WI38 (cell line): ENCODE data around the gene GAREM2.

Experiments
- H3K4me3 ChIP-seq: 2 replicates; pipeline ENCODE4 v1.5.1; 2011; ENCODE audit warnings: low read depth, mild to moderate bottlenecking, control low read depth, low read length
- TF ChIP-seq, protein P1 (sequence below): IDR thresholded peaks from 2 replicates; pipeline ENCODE4 v1.5.1; 2012; ENCODE audit warnings: low read depth, mild to moderate bottlenecking, control low read depth, low read length

Gene GAREM2

DNA sequence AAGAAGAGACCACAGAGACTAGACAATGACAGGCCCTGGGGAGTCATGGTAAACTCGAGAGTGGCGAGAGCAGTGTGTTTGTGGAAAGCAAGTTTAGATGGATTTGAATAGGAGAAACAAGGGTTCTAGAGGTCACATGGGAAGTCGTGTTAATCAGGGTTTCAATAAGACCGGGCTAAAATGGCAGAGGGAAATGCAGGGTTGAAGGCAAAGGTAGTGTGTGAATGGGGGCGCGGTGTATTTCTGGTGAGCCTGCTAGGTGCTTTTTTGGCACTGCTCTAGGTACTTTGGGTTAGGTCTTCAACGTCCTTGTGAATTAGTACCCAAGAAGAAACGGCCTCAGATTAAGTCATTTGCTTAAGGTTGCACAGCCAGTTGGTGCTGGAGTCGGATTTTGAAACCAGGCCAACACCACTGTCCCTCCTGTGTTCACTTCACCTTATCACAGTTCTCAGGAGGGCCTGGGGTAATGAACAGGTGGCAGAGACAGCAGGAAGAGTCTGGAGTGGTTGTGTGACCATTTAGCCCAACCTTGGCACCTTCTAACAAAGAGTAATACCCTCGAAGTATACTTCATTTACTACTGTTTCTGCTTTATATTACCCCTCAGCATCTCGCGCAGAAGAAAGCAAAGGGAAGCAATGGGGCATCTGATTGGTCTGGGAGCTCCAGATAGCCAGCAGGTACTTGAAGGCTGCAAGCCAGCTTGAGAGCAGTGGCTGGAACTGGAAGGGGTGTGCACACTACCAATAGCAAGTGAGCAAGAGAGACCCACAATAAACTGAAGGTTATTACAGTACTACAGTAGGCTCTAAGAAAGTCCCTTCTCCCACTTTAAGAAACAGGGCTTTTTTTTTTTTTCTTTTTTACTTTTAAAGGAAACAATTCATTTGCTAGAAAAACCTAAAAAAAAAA, 33.4 kb upstream of the GAREM2 start:
- H3K4me3 ChIP-seq: no peak overlapping the region
- TF ChIP-seq, protein P1, sequence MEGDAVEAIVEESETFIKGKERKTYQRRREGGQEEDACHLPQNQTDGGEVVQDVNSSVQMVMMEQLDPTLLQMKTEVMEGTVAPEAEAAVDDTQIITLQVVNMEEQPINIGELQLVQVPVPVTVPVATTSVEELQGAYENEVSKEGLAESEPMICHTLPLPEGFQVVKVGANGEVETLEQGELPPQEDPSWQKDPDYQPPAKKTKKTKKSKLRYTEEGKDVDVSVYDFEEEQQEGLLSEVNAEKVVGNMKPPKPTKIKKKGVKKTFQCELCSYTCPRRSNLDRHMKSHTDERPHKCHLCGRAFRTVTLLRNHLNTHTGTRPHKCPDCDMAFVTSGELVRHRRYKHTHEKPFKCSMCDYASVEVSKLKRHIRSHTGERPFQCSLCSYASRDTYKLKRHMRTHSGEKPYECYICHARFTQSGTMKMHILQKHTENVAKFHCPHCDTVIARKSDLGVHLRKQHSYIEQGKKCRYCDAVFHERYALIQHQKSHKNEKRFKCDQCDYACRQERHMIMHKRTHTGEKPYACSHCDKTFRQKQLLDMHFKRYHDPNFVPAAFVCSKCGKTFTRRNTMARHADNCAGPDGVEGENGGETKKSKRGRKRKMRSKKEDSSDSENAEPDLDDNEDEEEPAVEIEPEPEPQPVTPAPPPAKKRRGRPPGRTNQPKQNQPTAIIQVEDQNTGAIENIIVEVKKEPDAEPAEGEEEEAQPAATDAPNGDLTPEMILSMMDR: no peak

DNA sequence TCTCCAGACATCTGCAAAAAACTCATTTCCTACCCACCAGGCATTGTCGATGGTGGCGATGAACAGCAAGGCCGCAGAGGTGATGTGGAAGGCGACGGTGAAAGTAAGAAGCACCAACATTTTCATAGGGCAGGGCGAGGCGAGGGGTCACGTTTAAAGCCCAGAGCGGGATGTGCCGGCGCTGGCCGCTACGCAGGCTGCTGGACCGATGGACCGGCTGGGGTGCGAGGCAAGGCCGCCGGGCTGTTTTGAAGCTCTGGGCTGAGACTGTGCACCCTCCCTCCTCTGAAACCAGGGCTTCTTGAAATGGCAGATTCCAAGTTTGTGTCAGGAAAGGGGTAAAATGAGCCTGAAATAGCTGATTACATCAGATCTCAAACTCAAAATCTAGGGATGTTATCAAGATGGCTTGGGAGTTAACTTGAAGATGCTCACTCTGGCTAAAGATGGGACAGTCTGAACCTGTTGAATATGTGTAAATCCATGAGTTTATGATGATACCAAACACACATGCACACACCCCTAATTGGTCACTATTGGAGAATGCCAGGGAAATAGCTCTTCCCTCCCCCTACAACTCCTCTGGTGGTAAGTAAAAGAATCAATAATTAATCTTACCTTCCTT, 31.6 kb upstream of the GAREM2 start:
- H3K4me3 ChIP-seq: no peak overlapping the region
- TF ChIP-seq, protein P1: no peak

DNA sequence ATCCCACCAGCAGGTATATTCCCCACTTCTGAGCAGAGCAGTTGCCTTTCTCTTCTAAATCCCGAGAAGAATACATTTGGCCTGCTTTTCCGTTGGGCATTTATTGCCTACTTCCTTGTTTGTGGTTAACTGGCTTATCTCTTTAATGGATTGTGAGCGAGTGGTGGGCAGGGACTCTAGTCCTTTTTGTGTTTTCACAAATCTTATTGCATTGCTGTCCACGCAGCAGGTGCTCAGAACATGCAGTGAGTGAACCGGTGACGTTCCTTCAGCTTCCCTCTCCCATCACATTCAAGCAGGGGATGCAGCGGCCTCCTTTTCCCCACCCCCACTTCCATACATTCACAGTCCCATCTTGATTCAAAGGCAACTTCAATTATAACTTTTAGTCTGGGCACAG, 28.9 kb upstream of the GAREM2 start:
- no peak overlapping the region for H3K4me3 ChIP-seq
- TF ChIP-seq, protein P1: no peak

DNA sequence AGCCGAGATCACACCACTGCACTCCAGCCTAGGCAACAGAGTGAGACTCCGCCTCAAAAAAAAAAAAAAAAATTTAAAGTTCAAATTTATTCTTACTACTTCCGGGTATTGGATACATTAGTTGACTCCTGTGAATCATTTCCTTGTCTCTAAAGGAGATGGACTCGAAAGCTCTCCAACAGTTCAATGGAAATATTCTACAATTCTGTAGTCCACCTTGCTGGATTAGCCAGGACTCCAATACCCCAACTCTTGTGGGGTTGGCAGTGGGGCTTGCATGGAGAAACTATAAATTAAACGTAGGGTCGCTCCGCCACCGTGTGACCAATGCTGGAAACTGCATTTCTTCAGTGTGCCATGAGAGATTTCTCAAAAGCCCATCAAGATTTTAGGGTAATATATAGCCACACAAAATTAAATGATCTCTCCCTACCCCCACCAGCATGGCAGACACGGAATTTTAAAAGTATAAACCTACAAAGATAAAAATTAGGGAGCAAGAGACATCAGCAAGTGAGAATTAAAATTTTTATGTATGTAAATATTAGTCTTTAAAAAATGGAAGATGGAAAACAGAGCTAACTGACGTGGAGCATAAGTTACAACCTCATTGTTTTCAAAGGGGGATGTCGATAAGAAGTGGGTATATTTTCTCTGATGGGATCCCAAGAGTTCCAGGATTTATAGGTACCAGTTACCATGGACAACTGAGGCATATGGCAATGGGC, 27.8 kb upstream of the GAREM2 start:
- H3K4me3 ChIP-seq: no peak overlapping the region
- TF ChIP-seq, protein P1: peak; percentile 66

DNA sequence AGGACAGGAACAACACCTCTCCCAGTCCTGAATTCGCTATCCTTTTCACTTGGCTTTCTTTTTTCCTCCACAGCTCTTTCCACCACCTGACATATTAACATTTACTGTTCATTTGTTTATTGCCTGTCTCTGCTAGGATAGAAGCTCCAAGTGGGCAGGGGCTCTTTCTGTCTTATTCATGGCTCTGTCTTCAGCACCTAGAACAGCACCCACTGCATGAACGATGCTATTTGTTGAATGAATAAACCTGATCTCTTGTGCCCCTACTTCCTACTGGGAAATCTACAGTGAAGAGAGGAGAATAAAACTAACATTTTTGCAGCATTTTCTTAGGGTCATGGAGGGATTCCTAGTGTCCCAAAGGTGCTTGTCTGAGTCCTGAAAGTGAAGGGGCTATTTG, 24.4 kb upstream of the GAREM2 start:
- TF ChIP-seq, protein P1: no peak
- no peak overlapping the region for H3K4me3 ChIP-seq

DNA sequence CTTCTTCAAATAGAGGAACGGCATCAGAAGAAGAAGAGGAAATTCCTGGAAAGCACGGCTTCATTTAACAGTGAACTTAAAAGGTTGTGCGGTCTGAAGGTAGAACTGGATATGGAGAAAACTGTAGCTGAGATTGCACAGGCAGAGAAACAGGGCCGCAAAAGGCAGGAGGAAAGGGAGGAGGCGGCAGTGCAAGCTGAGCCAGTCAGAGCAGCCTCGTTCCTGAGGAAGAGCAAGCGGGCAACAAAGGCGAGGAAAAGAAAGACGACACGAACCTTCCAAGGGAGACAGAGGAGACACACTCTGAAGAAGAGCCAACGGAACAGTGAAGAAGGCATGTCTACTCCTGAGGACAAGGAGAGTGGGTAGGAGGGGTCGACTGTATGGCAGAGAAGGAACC, 22.6 kb upstream of the GAREM2 start:
- H3K4me3 ChIP-seq: no peak overlapping the region
- TF ChIP-seq, protein P1: no peak
